HG02840 (cell line): ENCODE data around the gene B4GALNT1.
A peak's percentile ranks its signal among the peaks of the same experiment; 100 is the strongest.
"Not testable (repeated sequence)": the region's sequence is repeated elsewhere in the genome, so short reads cannot be mapped to it uniquely, and the experiment has no call there.

Experiments used
- ATAC-seq: cut with Tn5 transposase; IDR thresholded peaks from one replicate; pipeline ENCODE4 v1.9.1; 2021; ENCODE audit warnings: mild to moderate bottlenecking, moderate library complexity, moderate number of reproducible peaks; ENCODE audit not compliant: unreplicated experiment, low FRiP score

B4GALNT1 gene

GRCh38 chr12:57632958-57633840 is at the start of gene B4GALNT1:
Gene B4GALNT1, minus strand, starts transcription at chr12:57633201. Its CDS starts 1,069 bp downstream, at chr12:57632132.
- peak; percentile 64 for ATAC-seq

GRCh38 chr12:57679697-57680096 is 46.7 kb upstream of the B4GALNT1 start:
- ATAC-seq, result no peak

- not testable (repeated sequence) for ATAC-seq
Measured at GRCh38 chr12:57677947-57678346, 44.9 kb upstream of the B4GALNT1 start.

- ATAC-seq, result no peak
Measured at GRCh38 chr12:57674691-57675090, 41.7 kb upstream of the B4GALNT1 start.

GRCh38 chr12:57672801-57673200 is 39.8 kb upstream of the B4GALNT1 start:
- no peak for ATAC-seq

GRCh38 chr12:57671811-57672210 is 38.8 kb upstream of the B4GALNT1 start:
- not testable (repeated sequence) for ATAC-seq

- not testable (repeated sequence) for ATAC-seq
Measured at GRCh38 chr12:57669691-57670090, 36.7 kb upstream of the B4GALNT1 start.

- no peak for ATAC-seq
Measured at GRCh38 chr12:57666897-57667296, 33.9 kb upstream of the B4GALNT1 start.

GRCh38 chr12:57665066-57665820 is 32.2 kb upstream of the B4GALNT1 start:
- ATAC-seq, result not testable (repeated sequence)

- ATAC-seq, result no peak
Measured at GRCh38 chr12:57661376-57661775, 28.4 kb upstream of the B4GALNT1 start.

- ATAC-seq, result no peak
Measured at GRCh38 chr12:57658890-57659289, 25.9 kb upstream of the B4GALNT1 start.

GRCh38 chr12:57657744-57658143 is 24.7 kb upstream of the B4GALNT1 start:
- no peak for ATAC-seq

GRCh38 chr12:57656408-57656807 is 23.4 kb upstream of the B4GALNT1 start:
- ATAC-seq, result not testable (repeated sequence)

- ATAC-seq, result no peak
Measured at GRCh38 chr12:57655541-57656240, 22.7 kb upstream of the B4GALNT1 start.

- no peak for ATAC-seq
Measured at GRCh38 chr12:57654042-57654441, 21.0 kb upstream of the B4GALNT1 start.

- not testable (repeated sequence) for ATAC-seq
Measured at GRCh38 chr12:57646659-57647049, 13.7 kb upstream of the B4GALNT1 start.

GRCh38 chr12:57645990-57646658 is 13.1 kb upstream of the B4GALNT1 start:
- ATAC-seq, result not testable (repeated sequence)

GRCh38 chr12:57641699-57642442 is 8.9 kb upstream of the B4GALNT1 start:
- no peak for ATAC-seq

- ATAC-seq, result no peak
Measured at GRCh38 chr12:57640175-57641042, 7.4 kb upstream of the B4GALNT1 start.
